Body of pancreas (tissue), 4 donors: ENCODE measurements around the gene SP2. TPM values are rescaled to one million over a fixed set of nuclear protein-coding genes. Genes with fewer than 3 reads are reported as not detected.

Experiments used
- ATAC-seq: fragments of 150-250 bp; one replicate; pipeline ENCODE4 v1.9.1; 2016
- DNase-seq, 4 donors: peaks; one replicate each; pipeline ENCODE4 v3.0.0-alpha.2; 2019
- H3K27ac ChIP-seq, 4 donors: fragments of 200-600 bp; sonication (generic); 1 replicate in 3 of 4; 2 replicates in 1 of 4; pipeline versions ENCODE4 v1.5.1 to v1.6.1; 2016 to 2019; ENCODE audit warnings: mild to moderate bottlenecking in 1 of 4, mixed read lengths in 1 of 4, moderate library complexity in 1 of 4
- H3K27me3 ChIP-seq, 2 donors: fragments of 200-600 bp; sonication (generic); one replicate each; pipeline ENCODE4 v1.6.0; 2016; ENCODE audit warnings: mild to moderate bottlenecking in 1 of 2
- H3K36me3 ChIP-seq, 2 donors: fragments of 200-600 bp; sonication (generic); replicated peaks in 1 of 2; 2 replicates each; pipeline ENCODE4 v1.5.1; 2016; ENCODE audit warnings: low read depth in 2 of 2; ENCODE audit not compliant: insufficient read depth in 1 of 2
- H3K4me1 ChIP-seq: fragments of 200-600 bp; sonication (generic); one replicate; pipeline ENCODE4 v1.6.0; 2016
- H3K4me3 ChIP-seq, 2 donors: fragments of 200-600 bp; sonication (generic); 1 replicate in 1 of 2; 2 replicates in 1 of 2; pipeline ENCODE4 v1.5.1; 2016 to 2019
- H3K9me3 ChIP-seq, 3 donors: fragments of 200-600 bp; sonication (generic); 1 replicate in 2 of 3; 2 replicates in 1 of 3; pipeline ENCODE4 v1.5.1; 2016
- POLR2A ChIP-seq, 3 donors: fragments of 450-650 bp; IDR thresholded peaks; one replicate each; pipeline ENCODE4 v1.6.1; 2016; ENCODE audit warnings: antibody characterized with exemption in 3 of 3, mild to moderate bottlenecking in 2 of 3
- WGBS, 2 donors: methylation state at CpG; one replicate each; pipeline ENCODE4 v1.1.5; 2017; 5-methylcytosine and 5-hydroxymethylcytosine counted together
- intact Hi-C: fragments of 100-400 bp; cut with DNase I; formaldehyde crosslinking; loops from one replicate; pipeline ENCODE4 v1.15.1; 2023
- total RNA-seq, 2 donors: library from RNA; depleted of rRNA; stranded (reverse); fragments of >200 nt; gene quantifications; one replicate each; pipeline ENCODE4 v1.1.0, GENCODE V29; 2016
- TF ChIP-seq, protein P1 (sequence below), 7 experiments: fragments of 450-650 bp in 4 of 7; fragments of 200-600 bp in 3 of 7; sonication (generic) in 3 of 7; IDR thresholded peaks; one replicate each; pipeline ENCODE4 v1.5.1; 2016 to 2019; ENCODE audit warnings: antibody characterized with exemption in 7 of 7

Gene SP2
- total RNA-seq, 2 donors from 2014 or later = 4.7 to 6.3 TPM

GRCh38 chr17:47896672-47897490, 845 bp downstream of the SP2 start:
- no peaks in the 10 kb centered on the region for H3K9me3 ChIP-seq
- TF ChIP-seq POLR2A (IDR thresholded peaks at IDR 0.05) = no peak
- TF ChIP-seq, protein P1, sequence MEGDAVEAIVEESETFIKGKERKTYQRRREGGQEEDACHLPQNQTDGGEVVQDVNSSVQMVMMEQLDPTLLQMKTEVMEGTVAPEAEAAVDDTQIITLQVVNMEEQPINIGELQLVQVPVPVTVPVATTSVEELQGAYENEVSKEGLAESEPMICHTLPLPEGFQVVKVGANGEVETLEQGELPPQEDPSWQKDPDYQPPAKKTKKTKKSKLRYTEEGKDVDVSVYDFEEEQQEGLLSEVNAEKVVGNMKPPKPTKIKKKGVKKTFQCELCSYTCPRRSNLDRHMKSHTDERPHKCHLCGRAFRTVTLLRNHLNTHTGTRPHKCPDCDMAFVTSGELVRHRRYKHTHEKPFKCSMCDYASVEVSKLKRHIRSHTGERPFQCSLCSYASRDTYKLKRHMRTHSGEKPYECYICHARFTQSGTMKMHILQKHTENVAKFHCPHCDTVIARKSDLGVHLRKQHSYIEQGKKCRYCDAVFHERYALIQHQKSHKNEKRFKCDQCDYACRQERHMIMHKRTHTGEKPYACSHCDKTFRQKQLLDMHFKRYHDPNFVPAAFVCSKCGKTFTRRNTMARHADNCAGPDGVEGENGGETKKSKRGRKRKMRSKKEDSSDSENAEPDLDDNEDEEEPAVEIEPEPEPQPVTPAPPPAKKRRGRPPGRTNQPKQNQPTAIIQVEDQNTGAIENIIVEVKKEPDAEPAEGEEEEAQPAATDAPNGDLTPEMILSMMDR (IDR thresholded peaks at IDR 0.05) = no peak
- peaks cover 17% of the 10 kb centered on the region for H3K4me1 ChIP-seq
- DNase-seq (no peak), ATAC-seq (no peak)
- H3K36me3 ChIP-seq = no peaks in the 10 kb centered on the region
- peak overlapping the region; percentile 42 to 58 for H3K4me3 ChIP-seq
- 1 to 3% methylated on average over 14 to 22 of the region's 22 CpGs for WGBS, 2 donors
- peak overlapping the region; percentile 97 to 100 (median 98) for H3K27ac ChIP-seq
- H3K27me3 ChIP-seq = no peaks in the 10 kb centered on the region
- intact Hi-C loops = loop anchor here (10.0 kb wide), 1 partner anchor 88 kb away; no protein-coding TSS in a partner anchor

DNA sequence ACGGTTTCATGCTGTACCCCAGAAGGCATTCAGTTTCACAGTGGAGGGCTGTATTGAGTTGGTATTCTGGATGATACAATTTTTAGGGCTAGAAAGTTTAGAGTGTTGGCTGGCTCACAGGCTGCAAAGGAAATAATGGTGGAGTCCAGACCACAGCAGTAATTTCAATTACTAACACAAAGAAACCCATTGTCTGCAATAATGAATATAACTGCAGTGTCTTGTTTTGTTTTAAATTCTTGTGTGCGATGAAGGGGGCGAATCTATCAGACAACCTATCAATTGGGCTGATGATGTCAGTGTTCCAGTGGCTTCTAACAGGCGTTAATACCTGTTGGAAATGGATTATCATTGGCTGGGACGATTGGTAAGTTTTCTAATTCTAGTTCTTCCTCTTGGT, 1.5 kb downstream of the SP2 start:
- Histone ChIP-seq H3K9me3 (no peaks in the 10 kb centered on the region), H3K27ac (no peak overlapping the region), H3K36me3 (no peaks in the 10 kb centered on the region), H3K4me1 (peaks cover 17% of the 10 kb centered on the region), H3K27me3 (no peaks in the 10 kb centered on the region), H3K4me3 (no peak overlapping the region)
- 57 to 67% methylated on average over 5 of the region's 5 CpGs for WGBS, 2 donors
- ATAC-seq (no peak), DNase-seq (no peak)
- intact Hi-C loops = loop anchor here (10.0 kb wide), 1 partner anchor 87 kb away; no protein-coding TSS in a partner anchor
- TF ChIP-seq POLR2A (IDR thresholded peaks at IDR 0.05) = no peak
- TF ChIP-seq, protein P1 (IDR thresholded peaks at IDR 0.05) = no peak

DNA sequence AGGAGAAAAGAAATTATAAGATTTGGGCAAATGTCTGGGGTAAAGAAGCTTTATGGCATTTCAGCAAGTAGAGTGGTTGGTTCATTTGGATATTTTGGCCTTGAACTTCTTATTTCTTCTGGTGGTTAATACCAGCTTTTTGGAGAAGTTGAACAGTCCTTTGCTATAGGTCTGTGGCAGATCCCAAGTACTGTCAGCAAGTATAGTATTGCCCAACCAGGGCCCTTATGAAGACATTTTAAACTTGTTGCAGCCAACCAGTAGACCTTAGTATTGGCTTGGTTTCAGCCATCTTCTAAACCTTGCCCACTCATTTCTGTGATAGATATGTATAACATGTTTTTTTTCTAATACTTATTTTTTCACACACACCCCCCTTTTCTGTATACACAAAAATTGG, 2.2 kb downstream of the SP2 start:
- no peaks in the 10 kb centered on the region for H3K27me3 ChIP-seq
- peak overlapping the region in 1 of 4 donors; percentile 9 for H3K27ac ChIP-seq
- H3K4me1 ChIP-seq = peaks cover 17% of the 10 kb centered on the region
- ATAC-seq (no peak), DNase-seq (no peak)
- H3K4me3 ChIP-seq = no peak overlapping the region
- TF ChIP-seq, protein P1 (IDR thresholded peaks at IDR 0.05) = no peak
- no peak for TF ChIP-seq POLR2A (IDR thresholded peaks at IDR 0.05)
- no peaks in the 10 kb centered on the region for H3K36me3 ChIP-seq
- no peaks in the 10 kb centered on the region for H3K9me3 ChIP-seq
- intact Hi-C loops = loop anchor here (10.0 kb wide), 1 partner anchor 87 kb away; no protein-coding TSS in a partner anchor

- no peak overlapping the region for H3K27ac ChIP-seq
- WGBS, 2 donors = 85 to 90% methylated on average over 5 of the region's 5 CpGs
Observed at GRCh38 chr17:47899643-47900042, 3.6 kb downstream of the SP2 start.

More at GRCh38 chr17:47899643-47900042, 3.6 kb downstream of the SP2 start:
- H3K4me1 ChIP-seq = peaks cover 12% of the 10 kb centered on the region
- DNase-seq (no peak), ATAC-seq (no peak)
- no peak overlapping the region for H3K4me3 ChIP-seq
- TF ChIP-seq, protein P1 (IDR thresholded peaks at IDR 0.05) = no peak
- no peak for TF ChIP-seq POLR2A (IDR thresholded peaks at IDR 0.05)
- intact Hi-C loops = loop anchor here (10.0 kb wide), 1 partner anchor 85 kb away; no protein-coding TSS in a partner anchor
- H3K27me3 ChIP-seq = no peaks in the 10 kb centered on the region
- no peaks in the 10 kb centered on the region for H3K36me3 ChIP-seq
- H3K9me3 ChIP-seq = no peaks in the 10 kb centered on the region
